Measurements from ENCODE around the gene LINC00305. TPM values are rescaled to one million over a fixed set of nuclear protein-coding genes. Genes with fewer than 3 reads are reported as not detected.

LINC00305 gene
- total and polyA plus RNA-seq, 11 donors, result not detected

DNA sequence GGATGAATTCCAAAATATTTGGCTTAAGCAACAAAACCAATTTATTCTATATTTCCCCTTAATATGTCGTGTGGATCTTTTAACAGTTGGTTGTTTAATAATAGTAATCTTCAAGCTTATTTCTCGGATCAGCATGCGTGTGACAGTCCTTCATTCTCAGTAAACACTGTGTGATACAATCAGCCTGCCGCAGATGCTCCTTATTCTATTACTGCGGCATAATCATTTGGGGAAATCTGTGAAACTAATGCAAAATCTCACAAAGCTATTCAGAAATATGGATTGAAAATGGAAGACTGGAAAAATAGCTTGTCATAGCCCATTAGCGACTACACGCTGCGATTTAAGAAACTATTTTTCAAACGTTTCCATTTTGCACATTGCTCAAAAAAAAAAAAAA lies 36.9 kb downstream of the LINC00305 start:
- 83 to 91% (median 86%) methylated on average over 9 of the region's 9 CpGs for WGBS, 4 donors
- H3K4me3 ChIP-seq, result no peak overlapping the region
- no peak for ATAC-seq
- no peaks in the 10 kb centered on the region for H3K9me3 ChIP-seq
- no peak for TF ChIP-seq POLR2A (IDR thresholded peaks at IDR 0.05)
- H3K36me3 ChIP-seq, result no peaks in the 10 kb centered on the region
- no peaks in the 10 kb centered on the region for H3K4me1 ChIP-seq
- H3K27ac ChIP-seq, result no peak overlapping the region
- no peaks in the 10 kb centered on the region for H3K27me3 ChIP-seq
- DNase-seq, result no peak
- intact Hi-C loops (cut with DNase I), result no loop called here

DNA sequence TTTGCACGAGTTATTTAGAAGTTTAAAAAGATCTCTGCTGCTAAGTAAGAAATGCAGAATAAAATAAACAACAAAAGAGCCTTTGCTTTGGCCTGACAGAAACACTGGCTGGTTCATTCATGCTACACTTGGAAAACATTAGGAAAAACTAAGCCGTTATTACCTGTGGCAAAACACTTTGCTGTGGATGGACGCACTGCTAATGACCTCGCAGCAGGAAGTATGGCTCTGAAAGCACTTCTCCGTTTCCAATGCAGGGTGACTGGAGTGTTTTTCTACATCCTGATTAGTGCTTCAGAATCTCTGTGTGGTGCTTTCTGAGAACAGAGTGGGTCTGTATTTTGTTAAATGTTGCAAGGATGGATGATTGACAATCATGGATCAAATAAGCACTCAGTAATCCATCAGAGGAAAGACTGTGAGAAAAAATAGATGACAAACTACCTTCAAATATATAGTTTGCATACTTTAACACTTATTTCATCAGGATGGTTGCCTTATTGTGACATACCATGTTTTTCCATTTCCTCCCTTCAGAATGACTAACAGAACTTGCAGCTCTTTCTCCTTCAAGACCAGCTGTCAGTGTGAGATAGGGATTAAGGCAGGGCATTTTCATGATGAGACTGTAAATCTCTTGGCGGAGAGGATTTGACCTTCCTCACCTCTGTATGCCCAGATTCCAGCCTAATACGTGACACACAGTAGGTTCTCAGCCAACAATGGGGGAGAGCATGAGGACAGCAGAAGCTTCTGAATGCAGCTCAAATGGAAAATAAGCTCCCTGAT lies 38.0 kb downstream of the LINC00305 start:
- Histone ChIP-seq H3K4me3 (no peak overlapping the region), H3K9me3 (no peaks in the 10 kb centered on the region), H3K4me1 (no peaks in the 10 kb centered on the region), H3K27ac (no peak overlapping the region), H3K36me3 (no peaks in the 10 kb centered on the region), H3K27me3 (no peaks in the 10 kb centered on the region)
- TF ChIP-seq POLR2A (IDR thresholded peaks at IDR 0.05), result no peak
- TF ChIP-seq, protein P1, sequence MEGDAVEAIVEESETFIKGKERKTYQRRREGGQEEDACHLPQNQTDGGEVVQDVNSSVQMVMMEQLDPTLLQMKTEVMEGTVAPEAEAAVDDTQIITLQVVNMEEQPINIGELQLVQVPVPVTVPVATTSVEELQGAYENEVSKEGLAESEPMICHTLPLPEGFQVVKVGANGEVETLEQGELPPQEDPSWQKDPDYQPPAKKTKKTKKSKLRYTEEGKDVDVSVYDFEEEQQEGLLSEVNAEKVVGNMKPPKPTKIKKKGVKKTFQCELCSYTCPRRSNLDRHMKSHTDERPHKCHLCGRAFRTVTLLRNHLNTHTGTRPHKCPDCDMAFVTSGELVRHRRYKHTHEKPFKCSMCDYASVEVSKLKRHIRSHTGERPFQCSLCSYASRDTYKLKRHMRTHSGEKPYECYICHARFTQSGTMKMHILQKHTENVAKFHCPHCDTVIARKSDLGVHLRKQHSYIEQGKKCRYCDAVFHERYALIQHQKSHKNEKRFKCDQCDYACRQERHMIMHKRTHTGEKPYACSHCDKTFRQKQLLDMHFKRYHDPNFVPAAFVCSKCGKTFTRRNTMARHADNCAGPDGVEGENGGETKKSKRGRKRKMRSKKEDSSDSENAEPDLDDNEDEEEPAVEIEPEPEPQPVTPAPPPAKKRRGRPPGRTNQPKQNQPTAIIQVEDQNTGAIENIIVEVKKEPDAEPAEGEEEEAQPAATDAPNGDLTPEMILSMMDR (IDR thresholded peaks at IDR 0.05), result no peak
- whole genome bisulfite sequencing, 4 donors, result 53 to 60% (median 54%) methylated on average over 7 of the region's 7 CpGs
- ATAC-seq (no peak), DNase-seq (no peak)
- intact Hi-C loops (cut with DNase I), result no loop called here

DNA sequence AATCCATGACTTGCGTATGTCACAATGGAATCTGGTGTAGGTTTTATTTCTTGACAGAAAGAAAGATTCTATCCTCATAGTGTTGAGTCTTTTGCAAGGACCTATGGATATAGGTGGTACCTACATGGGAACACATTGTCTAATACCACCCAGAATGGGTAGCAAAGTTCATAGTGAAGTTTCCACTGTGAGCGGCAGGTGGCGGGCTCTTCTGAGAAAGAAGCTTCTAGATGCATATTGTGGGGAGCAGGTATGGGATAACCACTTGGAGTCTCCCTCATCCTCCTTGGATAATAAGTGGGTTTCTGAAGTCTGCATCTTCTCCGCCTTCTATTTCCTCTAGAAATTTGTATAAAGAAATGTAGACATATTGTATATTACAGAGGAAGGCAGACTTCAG lies 44.9 kb downstream of the LINC00305 start:
- no peak overlapping the region for H3K4me3 ChIP-seq
- no peaks in the 10 kb centered on the region for H3K27me3 ChIP-seq
- intact Hi-C loops (cut with DNase I), result loop anchor here in 1 of 10 donors (5.0 kb wide), 1 partner anchor 993 kb away; no protein-coding TSS in a partner anchor
- TF ChIP-seq POLR2A (IDR thresholded peaks at IDR 0.05), result no peak
- TF ChIP-seq, protein P1 (IDR thresholded peaks at IDR 0.05), result no peak
- ATAC-seq, result no peak
- DNase-seq, result no peak
- H3K4me1 ChIP-seq, result no peaks in the 10 kb centered on the region
- no peak overlapping the region for H3K27ac ChIP-seq
- WGBS, 4 donors, result 90 to 95% (median 94%) methylated on average over 4 of the region's 4 CpGs
- H3K36me3 ChIP-seq, result no peaks in the 10 kb centered on the region
- H3K9me3 ChIP-seq, result no peaks in the 10 kb centered on the region

DNA sequence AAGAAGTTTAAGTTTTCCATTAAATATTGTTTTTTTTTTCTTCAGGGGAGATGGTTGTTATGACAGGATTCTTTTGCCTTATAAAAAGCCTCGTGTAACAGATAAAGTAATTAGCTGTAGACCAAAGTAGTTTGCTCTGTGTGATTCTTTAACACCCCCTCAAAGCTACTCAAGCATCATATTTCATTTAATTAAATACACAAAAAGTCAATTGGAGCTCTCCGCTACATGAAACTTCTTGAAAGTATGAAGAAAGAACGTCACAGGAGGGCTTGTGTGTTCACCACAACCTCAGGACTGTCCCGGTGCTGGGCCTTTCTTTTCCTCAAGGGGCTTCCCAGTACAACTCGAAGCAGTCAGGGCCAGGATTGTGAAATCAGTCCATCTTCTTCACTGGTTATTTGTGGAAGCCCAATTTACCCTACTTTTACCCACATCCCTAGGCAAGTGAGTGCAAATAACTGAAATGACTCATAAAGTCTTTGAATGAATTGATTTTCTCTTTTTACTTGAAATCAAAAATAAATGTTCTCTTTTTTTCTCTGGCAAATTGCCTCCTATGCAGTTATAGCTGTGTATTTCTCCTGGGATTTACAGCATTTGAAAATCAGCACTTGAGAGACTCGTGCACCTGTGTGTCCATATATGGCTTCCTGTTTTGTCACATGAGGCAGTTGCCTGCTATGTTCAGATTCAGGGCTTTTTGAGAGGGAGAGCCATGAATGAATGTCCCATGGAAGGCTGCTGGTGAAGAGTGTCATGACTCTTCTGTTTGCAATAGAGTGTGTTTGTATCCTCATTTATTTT lies 48.6 kb downstream of the LINC00305 start:
- intact Hi-C loops (cut with DNase I), result loop anchor here in 1 of 10 donors (5.0 kb wide), 1 partner anchor 997 kb away; no protein-coding TSS in a partner anchor
- Histone ChIP-seq H3K4me3 (no peak overlapping the region), H3K36me3 (no peaks in the 10 kb centered on the region), H3K27ac (no peak overlapping the region), H3K27me3 (peaks cover 0 to 1% (median 0%) of the 10 kb centered on the region in 9 donors), H3K4me1 (no peaks in the 10 kb centered on the region), H3K9me3 (no peaks in the 10 kb centered on the region)
- TF ChIP-seq, protein P1 (IDR thresholded peaks at IDR 0.05), result no peak
- TF ChIP-seq POLR2A (IDR thresholded peaks at IDR 0.05), result no peak
- WGBS, 4 donors, result 52 to 73% (median 65%) methylated on average over 6 of the region's 6 CpGs
- ATAC-seq, result no peak
- DNase-seq, result no peak

Measured in heart left ventricle (tissue), 16 donors.